ENCODE results near the gene CLEC4M. TPM values are rescaled to one million over a fixed set of nuclear protein-coding genes. Genes with fewer than 3 reads are reported as not detected.

Gene CLEC4M
- total RNA-seq, 2 experiments from 2014 or later, result not detected

GRCh38 chr19:7738023-7738422 lies 25.0 kb upstream of the CLEC4M start:
- H3K4me3 ChIP-seq (ENCODE audit: low read depth, low read length, poor library complexity, severe bottlenecking), result no peak overlapping the region
- ChIA-PET POLR2A (interaction anchor here (0.7 kb wide), 1 partner anchor 119 kb away, joined by 3 read pairs; no protein-coding TSS in a partner anchor), CTCF (ENCODE audit: unreplicated experiment) (no interaction called here)
- no peaks in the 10 kb centered on the region for H3K36me3 ChIP-seq (ENCODE audit: insufficient read depth, low read length)
- no peaks in the 10 kb centered on the region for H3K9me2 ChIP-seq (ENCODE audit: insufficient read depth, low read length)
- intact Hi-C loops (cut with micrococcal nuclease; ENCODE audit: unreplicated experiment), result no loop called here
- H3K79me2 ChIP-seq (ENCODE audit: insufficient read depth, low read depth, low read length), result no peaks in the 10 kb centered on the region
- no peaks in the 10 kb centered on the region for H3K4me1 ChIP-seq (ENCODE audit: insufficient read depth, low read length, poor library complexity, severe bottlenecking)
- H2AFZ ChIP-seq (ENCODE audit: low read length), result no peak overlapping the region
- H3K9me3 ChIP-seq (ENCODE audit: low read length), result no peaks in the 10 kb centered on the region
- DNase-seq (ENCODE audit: low spot score), result no peak
- no peaks in the 10 kb centered on the region for H4K20me1 ChIP-seq (ENCODE audit: insufficient read depth, low read length)
- no TSS peak for BruUV-seq (replicated peaks)
- no peak overlapping the region for H3K27ac ChIP-seq (ENCODE audit: low read depth, low read length, poor library complexity, severe bottlenecking)
- TF ChIP-seq EZH2phosphoT487 (IDR thresholded peaks at IDR 0.05; ENCODE audit: borderline replicate concordance, low read depth, low read length), result no peak
- TF ChIP-seq CTCF (conservative IDR thresholded peaks at IDR 0.05; ENCODE audit: low read length), result no peak
- no peak overlapping the region for H3K4me2 ChIP-seq (ENCODE audit: low read length)

- Histone ChIP-seq H3K27ac (ENCODE audit: low read depth, low read length, poor library complexity, severe bottlenecking) (no peak overlapping the region), H3K36me3 (ENCODE audit: insufficient read depth, low read length) (no peaks in the 10 kb centered on the region), H3K9me2 (ENCODE audit: insufficient read depth, low read length) (no peaks in the 10 kb centered on the region), H2AFZ (ENCODE audit: low read length) (no peak overlapping the region), H3K79me2 (ENCODE audit: insufficient read depth, low read depth, low read length) (no peaks in the 10 kb centered on the region), H3K4me1 (ENCODE audit: insufficient read depth, low read length, poor library complexity, severe bottlenecking) (peaks cover 11% of the 10 kb centered on the region), H3K9me3 (ENCODE audit: low read length) (no peaks in the 10 kb centered on the region), H3K4me2 (ENCODE audit: low read length) (no peak overlapping the region), H3K4me3 (ENCODE audit: low read depth, low read length, poor library complexity, severe bottlenecking) (no peak overlapping the region), H4K20me1 (ENCODE audit: insufficient read depth, low read length) (no peaks in the 10 kb centered on the region)
- ChIA-PET POLR2A (interaction anchor here (0.5 to 1.3 kb wide), 3 partner anchors 39 to 332 kb away, joined by 3 to 8 read pairs (median 4); no protein-coding TSS in a partner anchor), CTCF (ENCODE audit: unreplicated experiment) (no interaction called here)
- no TSS peak for BruUV-seq (replicated peaks)
- intact Hi-C loops (cut with micrococcal nuclease; ENCODE audit: unreplicated experiment), result no loop called here
- no peak for DNase-seq (ENCODE audit: low spot score)
- TF ChIP-seq EZH2phosphoT487 (IDR thresholded peaks at IDR 0.05; ENCODE audit: borderline replicate concordance, low read depth, low read length) (no peak), CTCF (conservative IDR thresholded peaks at IDR 0.05; ENCODE audit: low read length) (no peak)
Observed at GRCh38 chr19:7739211-7739755, 23.8 kb upstream of the CLEC4M start.

GRCh38 chr19:7739801-7740681 lies 23.0 kb upstream of the CLEC4M start:
- no peak for TF ChIP-seq EZH2phosphoT487 (IDR thresholded peaks at IDR 0.05; ENCODE audit: borderline replicate concordance, low read depth, low read length)
- no peak for TF ChIP-seq CTCF (conservative IDR thresholded peaks at IDR 0.05; ENCODE audit: low read length)
- intact Hi-C loops (cut with micrococcal nuclease; ENCODE audit: unreplicated experiment), result no loop called here
- ChIA-PET POLR2A (interaction anchor here (0.6 to 1.3 kb wide), 2 partner anchors 135 to 333 kb away, joined by 3 to 4 read pairs; no protein-coding TSS in a partner anchor), CTCF (ENCODE audit: unreplicated experiment) (no interaction called here)
- Histone ChIP-seq H3K9me2 (ENCODE audit: insufficient read depth, low read length) (no peaks in the 10 kb centered on the region), H3K79me2 (ENCODE audit: insufficient read depth, low read depth, low read length) (no peaks in the 10 kb centered on the region), H3K4me3 (ENCODE audit: low read depth, low read length, poor library complexity, severe bottlenecking) (no peak overlapping the region), H3K4me1 (ENCODE audit: insufficient read depth, low read length, poor library complexity, severe bottlenecking) (peaks cover 12% of the 10 kb centered on the region), H3K9me3 (ENCODE audit: low read length) (no peaks in the 10 kb centered on the region), H4K20me1 (ENCODE audit: insufficient read depth, low read length) (no peaks in the 10 kb centered on the region), H3K27ac (ENCODE audit: low read depth, low read length, poor library complexity, severe bottlenecking) (no peak overlapping the region), H3K4me2 (ENCODE audit: low read length) (no peak overlapping the region), H2AFZ (ENCODE audit: low read length) (no peak overlapping the region), H3K36me3 (ENCODE audit: insufficient read depth, low read length) (no peaks in the 10 kb centered on the region)
- DNase-seq (ENCODE audit: low spot score), result no peak
- BruUV-seq (replicated peaks), result no TSS peak

All from OCI-LY7 (cell line).